Sigmoid colon (tissue), 4 donors: ENCODE measurements around the gene IL3.

Experiments used
- CTCF ChIP-seq, 4 experiments: fragments of 450-650 bp in 3 of 4; fragments of 200-600 bp in 1 of 4; IDR thresholded peaks; one replicate each; pipeline ENCODE4 v1.5.1; 2016 to 2019; ENCODE audit warnings: antibody characterized with exemption in 4 of 4, mild to moderate bottlenecking in 3 of 4, moderate library complexity in 2 of 4
- EP300 ChIP-seq, 4 donors: sonication (generic); formaldehyde crosslinking; IDR thresholded peaks; one replicate each; pipeline ENCODE4 v1.6.1; 2017; ENCODE audit warnings: antibody characterized with exemption in 4 of 4
- POLR2A ChIP-seq, 2 donors: fragments of 450-650 bp; IDR thresholded peaks; one replicate each; pipeline ENCODE4 v1.6.1; 2016; ENCODE audit warnings: antibody characterized with exemption in 2 of 2, mild to moderate bottlenecking in 2 of 2, moderate library complexity in 2 of 2
- POLR2AphosphoS5 ChIP-seq, 4 donors: sonication (generic); formaldehyde crosslinking; IDR thresholded peaks; one replicate each; pipeline ENCODE4 v1.6.1; 2017; ENCODE audit warnings: antibody characterized with exemption in 4 of 4

GRCh38 chr5:132087176-132087575 lies 26.7 kb downstream of the IL3 start:
- TF ChIP-seq CTCF (IDR thresholded peaks at IDR 0.05) (no peak), POLR2A (IDR thresholded peaks at IDR 0.05) (no peak), POLR2AphosphoS5 (IDR thresholded peaks at IDR 0.05) (no peak), EP300 (IDR thresholded peaks at IDR 0.05) (no peak)
